GM12878 (cell line): ENCODE results near the gene CCN6. TPM values are rescaled to one million over a fixed set of nuclear protein-coding genes. Genes with fewer than 3 reads are reported as not detected.

Source experiments
- RELB ChIP-seq: fragments of 450-650 bp; IDR thresholded peaks from 2 replicates; pipeline ENCODE4 v1.6.1; 2017; ENCODE audit warnings: low read depth, mild to moderate bottlenecking, moderate library complexity
- SIX5 ChIP-seq: IDR thresholded peaks from 2 replicates; pipeline ENCODE4 v1.6.1; 2011; ENCODE audit warnings: mild to moderate bottlenecking, low read depth, low read length, moderate library complexity; ENCODE audit not compliant: severe bottlenecking
- ZBTB4 ChIP-seq: fragments of 450-650 bp; formaldehyde crosslinking; IDR thresholded peaks from 2 replicates; pipeline ENCODE4 v1.4.0; 2022; ENCODE audit warnings: mild to moderate bottlenecking, moderate library complexity
- ZSCAN29 ChIP-seq: fragments of 450-650 bp; IDR thresholded peaks from 2 replicates; pipeline ENCODE4 v1.6.1; 2017; ENCODE audit warnings: mild to moderate bottlenecking, moderate library complexity
- polyA plus RNA-seq, 11 experiments: library from polyadenylated mRNA; depleted of rRNA in 4 of 11; unstranded in 6 of 11; stranded (reverse) in 5 of 11; fragments of >200 nt; fragmentation: Nextera tagmentation in 4 of 11; fragmentation: Illumina TruSeq in 1 of 11; extraction: Ambion mirVana in 4 of 11; extraction: Trizol in 1 of 11; gene quantifications; 1 replicate in 1 of 11; 2 replicates in 10 of 11; pipeline versions ENCODE4 v1.2.1 to v1.2.3, GENCODE V29; 2011 to 2016; ENCODE audit warnings: inconsistent platforms in 2 of 11, missing spikeins in 2 of 11, low read depth in 1 of 11
- total RNA-seq, 4 experiments: library from RNA; depleted of rRNA in 3 of 4; stranded (reverse); fragments of >200 nt in 3 of 4; fragmentation: Illumina TruSeq in 1 of 4; extraction: Trizol in 1 of 4; gene quantifications; 2 replicates each; pipeline versions ENCODE4 v1.2.1 to v1.2.3, GENCODE V29; 2013 to 2021
- TF ChIP-seq, protein P1 (sequence below): fragments of 450-650 bp; IDR thresholded peaks from 2 replicates; pipeline ENCODE4 v1.6.1; 2018; ENCODE audit warnings: borderline replicate concordance, mild to moderate bottlenecking; ENCODE audit not compliant: partially characterized antibody

Gene CCN6
- total and polyA plus RNA-seq, 10 of the 15 experiments (the other 5 are each of a cell fraction or from before 2014, with no cell fraction given) = 0.05 to 0.24 (median 0.19) TPM; not detected in 5

DNA sequence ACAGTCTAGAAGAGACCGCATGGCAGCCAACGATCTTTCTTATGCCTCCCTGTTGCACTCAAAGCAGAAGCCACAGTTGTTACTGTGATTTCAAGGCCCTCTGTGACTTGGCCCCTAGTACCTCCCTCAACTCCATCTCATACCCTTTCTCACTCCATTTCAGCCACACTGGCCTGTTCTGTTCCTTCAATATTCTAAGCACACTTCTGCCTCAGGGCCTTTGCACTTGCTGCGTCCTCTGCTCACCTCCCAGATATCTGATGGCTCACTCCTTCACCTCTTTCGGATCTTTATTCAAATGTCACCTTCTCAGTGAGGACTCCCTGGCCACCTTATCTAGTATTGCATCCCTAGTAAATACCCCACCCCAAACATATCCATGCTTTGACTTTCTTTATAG is 29.4 kb upstream of the CCN6 start (continued):
- no peak for TF ChIP-seq SIX5
- TF ChIP-seq RELB = no peak
- no peak for TF ChIP-seq ZBTB4 (CRISPR knock-in tag)
- TF ChIP-seq, protein P1, sequence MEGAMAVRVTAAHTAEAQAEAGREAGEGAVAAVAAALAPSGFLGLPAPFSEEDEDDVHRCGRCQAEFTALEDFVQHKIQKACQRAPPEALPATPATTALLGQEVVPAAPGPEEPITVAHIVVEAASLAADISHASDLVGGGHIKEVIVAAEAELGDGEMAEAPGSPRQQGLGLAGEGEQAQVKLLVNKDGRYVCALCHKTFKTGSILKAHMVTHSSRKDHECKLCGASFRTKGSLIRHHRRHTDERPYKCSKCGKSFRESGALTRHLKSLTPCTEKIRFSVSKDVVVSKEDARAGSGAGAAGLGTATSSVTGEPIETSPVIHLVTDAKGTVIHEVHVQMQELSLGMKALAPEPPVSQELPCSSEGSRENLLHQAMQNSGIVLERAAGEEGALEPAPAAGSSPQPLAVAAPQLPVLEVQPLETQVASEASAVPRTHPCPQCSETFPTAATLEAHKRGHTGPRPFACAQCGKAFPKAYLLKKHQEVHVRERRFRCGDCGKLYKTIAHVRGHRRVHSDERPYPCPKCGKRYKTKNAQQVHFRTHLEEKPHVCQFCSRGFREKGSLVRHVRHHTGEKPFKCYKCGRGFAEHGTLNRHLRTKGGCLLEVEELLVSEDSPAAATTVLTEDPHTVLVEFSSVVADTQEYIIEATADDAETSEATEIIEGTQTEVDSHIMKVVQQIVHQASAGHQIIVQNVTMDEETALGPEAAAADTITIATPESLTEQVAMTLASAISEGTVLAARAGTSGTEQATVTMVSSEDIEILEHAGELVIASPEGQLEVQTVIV = no peak
- TF ChIP-seq ZSCAN29 = no peak
